ENCODE data around the gene IL16.

Gene IL16

DNA sequence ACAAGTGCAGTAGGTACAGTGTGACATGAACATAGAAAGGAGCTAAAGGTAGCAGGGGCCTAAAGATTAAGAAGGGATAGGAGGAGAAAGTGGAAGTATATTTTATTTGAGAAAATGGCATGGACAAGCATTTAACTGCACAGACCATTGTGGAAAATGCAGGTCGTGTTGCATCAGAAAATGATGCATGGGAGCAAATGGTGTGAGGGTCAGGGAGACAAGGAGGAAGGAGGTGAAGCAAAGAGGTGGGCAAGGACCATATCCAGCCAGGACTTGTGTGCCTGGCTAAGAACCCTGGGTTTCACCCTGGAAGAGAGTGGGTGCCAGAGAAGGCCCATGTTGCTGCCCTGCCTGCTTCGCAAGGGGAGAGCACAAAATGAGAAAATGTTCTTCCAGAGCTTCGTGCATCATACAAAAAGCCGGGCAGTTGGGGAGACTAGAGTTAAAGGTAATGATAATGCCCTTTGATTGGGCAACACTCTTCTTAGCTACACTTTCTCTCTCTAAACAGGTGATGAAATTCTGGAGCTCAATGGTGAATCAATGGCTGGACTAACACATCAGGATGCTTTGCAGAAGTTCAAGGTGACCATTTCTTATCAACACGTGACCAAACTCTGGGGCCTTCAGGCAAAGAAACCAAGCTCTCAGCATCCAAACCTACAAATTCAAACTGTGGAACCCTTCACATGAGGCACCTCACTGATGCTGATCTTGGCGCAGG, 81.8 kb downstream of the IL16 start:
- no peak for DNase-seq

DNA sequence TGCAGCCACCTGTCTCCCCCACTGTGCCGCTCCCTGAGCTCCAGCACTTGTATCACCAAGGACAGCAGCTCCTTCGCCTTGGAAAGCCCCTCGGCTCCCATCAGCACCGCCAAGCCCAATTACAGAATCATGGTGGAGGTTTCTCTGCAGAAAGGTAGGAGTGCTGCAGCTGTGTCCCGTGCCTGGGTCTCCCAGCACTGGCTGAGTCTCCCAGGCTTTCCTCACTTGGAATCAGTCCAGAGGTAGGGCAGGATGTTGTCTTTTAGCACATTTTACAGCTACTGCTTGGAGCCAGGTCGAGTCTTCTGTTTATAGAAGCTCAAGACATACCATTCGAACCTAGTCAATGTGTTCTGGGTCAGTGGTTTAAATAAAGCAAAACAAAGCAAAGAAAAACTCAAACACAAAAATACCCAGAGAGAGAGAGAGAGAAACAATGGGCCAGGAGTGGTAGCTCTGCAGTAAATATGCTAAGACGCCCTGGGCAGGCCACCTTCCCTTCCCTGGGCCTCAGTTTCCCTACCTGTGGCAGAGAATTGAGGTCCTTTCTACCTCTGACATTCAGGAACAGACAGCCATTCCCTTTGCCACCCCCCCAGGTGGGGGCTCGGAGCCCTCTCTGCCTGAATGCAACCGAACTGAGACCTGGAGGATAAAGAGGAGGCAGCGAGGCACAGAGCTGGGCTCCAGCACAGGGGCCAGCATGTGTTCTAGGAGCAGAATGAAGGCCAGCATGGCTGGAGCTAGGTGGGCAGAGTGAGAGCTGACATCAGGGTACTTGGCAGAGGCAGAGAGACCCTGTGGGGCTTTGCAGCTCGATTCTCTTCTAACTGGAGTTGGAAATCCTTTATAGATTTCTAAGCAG, 83.2 kb downstream of the IL16 start:
- DNase-seq, result no peak

DNA sequence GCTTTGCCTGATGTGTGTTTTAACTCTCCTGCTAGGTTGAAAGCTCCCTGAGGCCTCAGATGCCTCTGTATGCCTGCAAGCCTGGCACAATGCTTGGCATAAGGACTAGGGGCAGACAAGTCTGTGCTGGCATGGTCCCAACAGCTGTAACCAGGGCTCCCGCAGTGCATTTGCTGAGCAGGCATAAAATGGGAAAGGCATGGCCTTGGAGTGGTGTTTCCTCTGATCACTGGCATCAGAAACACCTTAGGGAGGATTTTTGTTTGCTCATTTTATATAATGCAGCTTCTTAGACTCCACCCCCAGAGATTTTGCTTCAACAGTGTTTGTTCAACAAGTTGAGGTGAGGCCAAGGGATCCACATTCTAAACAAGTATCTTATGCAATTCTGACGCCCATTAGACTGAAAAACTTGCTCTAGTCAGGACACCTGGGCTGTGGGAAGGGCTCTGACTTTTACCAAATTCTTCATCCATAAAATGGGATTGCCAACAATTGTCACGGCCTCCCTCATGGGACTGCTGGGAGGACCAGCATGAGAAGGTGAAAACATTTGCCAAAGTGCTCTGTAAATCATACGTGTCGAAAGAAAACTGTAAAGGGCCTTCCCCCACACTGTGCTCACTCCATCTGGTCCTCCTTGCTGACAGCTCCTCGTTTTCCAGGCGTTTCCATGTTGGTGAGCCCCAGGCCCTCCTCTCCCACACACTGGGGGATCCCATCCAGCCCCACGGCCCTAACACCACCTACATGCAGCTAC, 84.2 kb downstream of the IL16 start:
- DNase-seq, result no peak

DNA sequence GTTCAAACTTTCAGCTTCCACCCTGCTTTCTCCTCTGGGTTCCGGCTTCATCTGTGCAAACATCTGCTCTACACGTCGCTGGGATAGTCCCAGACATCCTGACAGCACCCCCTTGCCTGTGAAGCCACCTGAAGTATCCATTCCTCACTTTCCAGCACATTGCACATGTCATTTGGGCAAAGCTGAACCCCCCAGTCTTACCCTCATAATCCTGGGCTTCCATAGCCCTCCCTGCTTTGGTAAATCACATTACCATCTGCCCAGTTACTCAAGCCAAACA, 84.7 kb downstream of the IL16 start:
- no peak for DNase-seq

DNA sequence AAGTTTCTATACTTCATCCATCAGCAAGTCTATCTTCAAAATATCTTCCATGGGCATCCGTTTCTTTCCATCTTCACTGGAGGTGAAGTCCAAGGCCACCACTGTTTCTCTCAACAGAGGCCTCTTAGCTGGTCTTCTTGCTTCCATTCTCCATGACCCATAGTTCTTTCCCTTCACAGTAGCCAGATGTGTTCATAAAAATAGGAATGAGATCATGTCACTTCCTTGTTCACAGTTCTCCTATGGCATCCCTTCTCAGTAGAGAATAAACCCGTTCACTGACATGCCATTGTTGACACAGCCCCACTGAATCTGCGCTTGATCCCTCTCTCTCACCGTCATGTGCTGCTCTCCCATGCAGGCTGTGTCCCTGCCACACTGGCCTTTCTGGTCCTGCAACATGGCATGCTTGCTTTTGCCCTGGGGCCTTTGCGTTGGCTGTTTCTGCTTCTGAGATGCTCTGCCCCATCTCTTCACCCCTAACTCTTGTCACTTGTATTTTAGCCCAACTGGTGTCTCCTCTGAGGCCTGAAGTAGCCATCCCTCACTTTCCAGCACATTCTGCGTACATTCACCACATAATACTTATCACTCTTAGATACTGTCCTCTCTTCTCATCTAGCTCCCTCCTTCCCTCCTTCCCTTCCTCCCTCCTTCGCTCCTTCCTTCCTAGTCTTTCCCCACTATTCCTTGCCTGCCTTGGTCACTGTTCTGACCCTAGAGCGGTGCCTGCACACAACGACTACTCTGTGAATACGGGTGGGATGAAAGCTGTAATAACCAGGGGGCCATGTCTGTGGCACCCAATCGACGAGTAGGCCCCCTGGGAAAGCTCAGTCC, 85.3 kb downstream of the IL16 start:
- DNase-seq, result no peak

DNA sequence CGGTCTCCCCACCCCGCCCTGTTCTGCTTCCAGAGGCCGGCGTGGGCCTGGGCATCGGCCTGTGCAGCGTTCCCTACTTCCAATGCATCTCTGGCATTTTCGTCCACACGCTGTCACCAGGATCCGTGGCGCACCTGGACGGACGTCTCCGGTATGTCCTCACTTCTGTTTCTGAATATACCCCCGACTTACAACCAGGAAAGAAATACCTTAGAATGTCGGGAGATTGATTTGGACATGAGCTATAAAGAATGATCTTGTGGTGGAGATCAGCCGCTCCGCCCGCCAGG, 85.9 kb downstream of the IL16 start:
- no peak for DNase-seq

DNA sequence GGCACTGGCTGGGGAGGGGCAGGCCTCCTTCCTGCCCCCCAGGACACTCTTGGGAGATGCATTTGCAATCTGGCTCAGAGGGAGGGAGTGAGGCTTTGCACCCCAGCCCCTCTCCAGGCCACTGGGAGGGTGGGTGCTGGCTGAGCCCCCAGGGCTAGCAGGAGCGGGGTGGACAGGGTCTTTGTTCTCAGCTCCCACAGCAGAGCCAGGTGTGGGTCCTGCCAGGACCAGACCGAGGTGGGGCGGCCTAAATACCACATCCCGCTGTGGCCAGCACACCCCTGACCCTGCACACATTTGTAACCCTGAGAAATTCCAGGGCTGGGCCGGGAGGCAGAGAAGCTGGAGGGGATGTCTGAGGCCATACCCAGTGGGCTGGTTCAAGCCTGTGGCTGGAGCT, 86.2 kb downstream of the IL16 start:
- no peak for DNase-seq

DNA sequence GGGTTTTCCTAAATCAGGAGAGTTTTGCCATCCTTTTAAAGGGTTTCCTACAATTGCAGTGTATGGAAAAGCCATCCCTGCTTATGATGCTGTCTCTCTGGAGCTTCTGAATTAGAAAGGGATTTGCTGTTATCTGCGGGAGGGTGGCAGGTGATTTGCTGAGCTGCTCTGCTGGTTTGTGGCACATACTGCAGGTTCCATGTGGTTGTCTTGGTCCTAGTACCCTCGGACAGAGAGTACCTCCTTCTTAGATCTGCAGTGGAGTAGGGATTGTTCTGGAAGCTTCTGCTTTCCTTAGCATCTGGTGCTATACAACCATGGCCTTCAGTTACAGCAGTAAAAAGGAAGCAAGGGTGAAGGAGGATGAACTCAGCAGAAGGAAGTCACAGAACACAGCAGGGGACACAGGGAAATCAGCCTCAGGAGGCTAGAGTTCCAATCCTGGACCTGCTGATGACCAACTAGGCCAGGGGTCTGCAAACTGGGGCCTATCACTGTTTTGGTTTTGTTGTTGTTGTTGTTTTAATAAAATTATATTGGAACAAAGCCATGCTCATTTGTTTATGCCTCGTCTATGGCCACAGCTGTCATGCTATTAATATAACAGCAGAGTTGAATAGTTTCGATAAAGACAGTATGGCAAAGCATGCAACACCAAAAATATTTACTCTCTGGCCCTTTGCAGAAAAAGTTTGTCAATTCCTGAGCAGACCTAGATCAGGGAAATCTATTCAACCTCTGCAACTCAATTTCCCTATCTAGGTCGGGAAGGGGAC, 87.8 kb downstream of the IL16 start:
- no peak for DNase-seq

DNA sequence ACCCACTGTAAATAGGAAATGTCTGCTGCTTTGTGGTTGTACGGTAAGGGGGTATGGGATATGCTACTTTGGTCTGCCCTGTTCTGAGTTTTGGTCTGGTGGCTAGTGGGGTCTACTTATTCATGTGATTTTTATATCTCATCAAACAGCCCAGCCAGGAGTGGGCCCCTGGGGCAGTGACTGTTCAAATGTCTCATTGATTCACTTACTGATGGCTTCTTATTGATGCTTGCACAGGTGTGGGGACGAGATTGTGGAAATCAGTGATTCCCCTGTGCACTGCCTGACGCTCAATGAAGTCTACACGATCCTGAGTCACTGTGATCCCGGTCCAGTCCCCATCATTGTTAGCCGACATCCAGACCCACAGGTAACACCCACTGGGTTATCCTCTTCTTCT, 88.8 kb downstream of the IL16 start:
- no peak for DNase-seq

DNA sequence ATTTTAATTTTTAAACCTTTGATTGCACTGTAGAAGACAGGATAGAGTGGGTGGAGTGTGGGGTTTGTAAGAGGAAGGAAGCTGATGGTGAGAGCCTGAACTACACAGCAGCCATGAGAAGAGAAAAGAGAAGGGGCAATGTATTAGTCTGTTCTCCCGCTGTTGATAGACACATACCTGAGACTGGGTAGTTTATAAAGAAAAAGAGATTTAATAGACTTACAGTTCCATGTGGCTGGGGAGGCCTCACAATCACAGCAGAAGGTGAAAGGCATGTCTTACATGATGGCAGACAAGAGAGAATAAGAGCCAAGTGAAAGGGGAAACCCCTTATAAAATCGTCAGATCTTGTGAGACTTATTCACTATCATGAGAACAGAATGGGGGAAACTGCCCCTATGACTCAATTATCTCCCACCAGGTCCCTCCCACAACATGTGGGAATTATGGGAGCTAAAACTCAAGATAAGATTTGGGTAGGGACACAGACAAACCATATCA, 90.0 kb downstream of the IL16 start:
- DNase-seq, result no peak

DNA sequence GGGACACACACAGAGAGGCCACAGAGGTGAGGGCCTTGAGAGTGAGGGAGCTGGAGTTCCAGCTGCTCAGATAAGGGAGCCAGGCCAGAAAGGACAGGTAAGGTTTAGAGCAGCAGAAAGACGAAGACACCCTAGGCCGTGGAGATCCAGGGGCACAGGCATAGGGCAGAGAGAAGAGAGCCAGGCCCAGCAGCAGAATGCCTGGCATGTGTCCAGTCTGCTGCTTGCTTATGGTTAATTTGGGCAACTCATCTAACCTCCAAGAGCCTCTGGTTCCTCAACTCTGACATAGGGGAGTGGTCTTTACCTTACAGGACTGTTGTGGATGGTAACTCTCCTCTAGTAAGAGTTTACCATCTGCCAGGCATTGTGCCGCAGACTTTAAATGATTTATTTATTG, 91.4 kb downstream of the IL16 start:
- no peak for DNase-seq

DNA sequence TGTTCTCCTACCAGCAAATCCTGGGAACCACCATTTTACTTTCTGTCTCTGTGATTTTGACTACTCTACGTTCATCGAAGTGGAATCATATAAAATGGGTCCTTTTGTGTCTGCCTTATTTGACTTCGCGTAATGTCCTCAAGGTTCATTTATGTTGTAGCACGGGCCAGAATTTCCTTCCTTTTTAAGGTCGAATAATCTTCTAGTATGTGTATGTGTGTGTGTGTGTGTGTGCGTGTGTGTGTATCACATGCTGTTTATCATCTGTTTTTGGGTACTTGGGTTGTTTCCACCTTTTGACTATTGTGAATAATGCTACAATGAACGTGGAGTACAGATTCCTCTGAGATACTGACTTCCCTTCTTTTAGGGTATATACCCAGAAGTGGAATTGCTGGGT, 91.9 kb downstream of the IL16 start:
- DNase-seq, result no peak

DNA sequence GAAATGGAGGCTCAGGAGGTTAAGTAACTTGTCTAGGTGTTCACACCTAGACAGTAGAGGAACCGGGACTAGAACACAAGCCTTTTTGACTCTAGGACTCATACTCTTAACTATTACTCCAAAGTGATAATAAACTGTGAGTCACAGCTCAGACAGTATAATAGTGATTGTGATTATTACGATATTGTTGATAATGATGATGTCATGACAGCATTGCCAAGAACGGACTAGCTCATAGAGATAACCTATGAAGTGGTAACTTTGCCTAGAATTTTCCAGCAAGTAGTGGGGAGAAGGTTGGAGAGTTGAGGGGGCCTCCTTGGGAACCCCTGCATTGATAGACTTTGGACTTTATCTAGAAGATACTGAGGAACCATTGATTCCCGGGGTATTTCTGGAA, 93.2 kb downstream of the IL16 start:
- DNase-seq, result no peak

DNA sequence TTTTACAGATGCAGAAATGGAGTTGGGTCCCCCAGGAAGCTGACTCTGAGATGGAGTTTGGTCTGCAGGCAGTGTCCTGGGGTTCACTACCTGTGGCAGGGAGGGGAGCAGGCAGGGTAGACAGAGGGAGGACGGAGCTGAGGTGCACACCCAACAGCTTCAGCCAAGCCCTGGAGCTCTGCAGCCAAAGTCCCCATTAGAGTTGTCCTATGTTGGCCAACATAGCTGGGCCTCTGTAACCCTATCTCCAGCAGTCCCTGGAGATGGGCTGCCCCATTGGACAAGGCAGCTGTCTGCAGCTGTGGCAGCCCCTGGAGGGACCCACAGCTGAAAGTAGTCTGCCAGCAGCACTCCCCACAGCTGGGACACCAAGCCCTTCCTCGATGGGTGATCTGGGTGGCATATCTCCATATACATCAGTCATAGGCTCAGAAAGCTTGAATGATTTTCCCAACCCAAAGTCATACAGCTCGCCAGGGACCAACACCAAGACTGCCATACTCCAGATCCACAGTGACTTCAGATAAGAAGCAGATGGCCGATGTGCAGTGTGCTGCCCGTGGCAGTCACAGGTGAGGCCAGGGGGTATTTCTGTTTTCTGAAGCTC, 95.3 kb downstream of the IL16 start:
- no peak for DNase-seq

DNA sequence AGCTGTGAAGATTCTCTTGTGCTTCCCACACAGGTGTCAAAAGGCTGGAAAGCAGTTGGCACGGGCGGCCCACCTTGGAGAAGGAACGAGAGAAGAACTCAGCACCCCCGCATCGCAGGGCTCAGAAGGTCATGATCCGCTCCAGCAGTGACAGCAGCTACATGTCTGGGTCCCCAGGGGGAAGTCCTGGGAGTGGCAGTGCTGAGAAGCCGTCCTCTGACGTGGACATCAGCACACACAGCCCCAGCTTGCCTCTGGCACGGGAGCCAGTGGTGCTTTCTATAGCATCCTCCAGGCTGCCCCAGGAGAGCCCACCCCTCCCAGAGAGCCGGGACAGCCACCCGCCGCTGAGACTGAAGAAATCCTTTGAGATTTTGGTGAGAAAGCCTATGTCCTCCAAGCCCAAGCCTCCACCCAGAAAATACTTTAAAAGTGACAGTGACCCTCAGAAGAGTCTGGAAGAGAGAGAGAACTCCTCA, 95.9 kb downstream of the IL16 start:
- no peak for DNase-seq

DNA sequence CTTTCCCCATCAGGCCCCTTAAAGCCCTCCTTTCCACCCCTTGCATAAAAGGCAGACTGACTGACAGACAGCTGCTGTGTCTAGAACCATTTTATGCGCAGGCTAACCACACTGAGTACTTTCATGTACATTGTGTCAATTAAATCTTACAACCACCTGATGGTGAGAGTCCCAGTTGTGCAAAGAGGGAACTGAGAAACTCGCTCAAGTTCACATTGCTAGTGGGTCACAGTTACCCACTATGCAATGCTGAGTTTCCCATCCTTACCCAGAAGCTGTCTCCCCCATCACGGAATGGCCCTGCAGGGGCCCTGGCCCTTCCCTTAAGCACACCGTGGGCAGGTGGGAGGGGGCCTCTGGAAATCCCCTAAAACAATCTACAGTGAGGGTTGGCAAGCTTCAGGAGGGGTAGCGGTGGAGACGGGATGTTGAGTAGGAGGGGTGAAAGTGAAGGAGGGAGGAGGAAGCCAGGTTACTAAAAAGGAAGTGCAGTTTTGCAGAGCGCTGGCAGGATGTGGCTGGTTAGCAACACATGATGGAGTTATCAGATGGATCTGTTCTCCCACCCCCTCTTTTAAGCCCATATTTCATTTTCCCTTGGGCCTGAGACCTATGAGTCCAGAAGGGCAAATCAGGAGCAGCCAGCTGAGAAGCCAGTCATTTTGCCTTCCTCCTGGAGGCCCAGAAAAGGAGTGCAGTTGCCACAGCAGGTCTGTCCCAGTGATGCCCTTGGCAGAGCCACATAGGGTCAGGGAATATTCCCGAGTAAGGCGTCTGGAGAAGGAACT, 97.2 kb downstream of the IL16 start:
- no peak for DNase-seq

DNA sequence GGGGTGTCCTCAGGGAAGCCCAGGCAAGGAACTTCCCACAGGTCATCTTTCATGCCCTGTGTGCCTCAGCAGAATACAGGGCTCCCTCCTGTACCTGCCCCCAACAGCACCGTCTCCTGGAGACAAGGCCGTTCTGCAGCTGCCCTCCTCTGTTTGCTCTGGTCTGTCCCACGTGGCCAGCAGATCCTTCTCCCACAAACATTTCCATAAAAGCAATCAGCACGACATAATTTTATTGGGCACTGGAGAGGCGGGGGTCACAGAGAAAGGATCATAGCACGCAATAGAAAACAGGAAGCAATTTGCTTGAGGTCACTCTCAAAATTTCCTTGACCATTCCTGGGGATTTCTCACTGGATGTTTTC, 97.8 kb downstream of the IL16 start:
- DNase-seq, result no peak

DNA sequence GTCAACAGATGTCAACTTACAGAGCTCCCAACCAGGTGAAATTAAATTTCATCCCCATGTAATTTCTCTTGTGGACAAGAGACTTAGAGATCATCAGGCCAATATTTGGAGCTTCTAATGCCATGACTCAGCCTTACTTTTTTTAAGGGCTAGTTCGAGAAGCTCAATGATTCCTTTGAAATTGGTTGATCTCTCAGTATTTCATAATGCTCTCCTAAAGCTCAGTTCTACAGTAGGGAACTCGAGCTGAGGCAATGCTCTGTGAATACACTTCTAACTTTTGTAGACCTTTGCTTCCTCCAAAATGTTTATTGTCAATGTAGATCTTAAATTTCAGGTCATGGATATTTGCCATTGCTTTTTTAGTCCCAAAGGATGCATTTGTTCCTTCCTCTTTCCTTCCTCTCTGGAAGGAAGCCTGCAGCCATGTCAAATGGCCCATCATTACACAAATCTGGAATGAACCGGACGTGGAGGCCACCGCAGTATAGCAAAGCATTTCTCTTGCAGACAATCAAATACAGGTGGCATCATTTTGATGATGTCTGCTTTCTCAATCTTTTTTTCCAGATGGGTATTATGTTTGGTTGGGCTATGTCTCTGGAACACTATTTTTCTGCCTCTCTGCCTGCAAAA, 98.9 kb downstream of the IL16 start:
- no peak for DNase-seq

DNA sequence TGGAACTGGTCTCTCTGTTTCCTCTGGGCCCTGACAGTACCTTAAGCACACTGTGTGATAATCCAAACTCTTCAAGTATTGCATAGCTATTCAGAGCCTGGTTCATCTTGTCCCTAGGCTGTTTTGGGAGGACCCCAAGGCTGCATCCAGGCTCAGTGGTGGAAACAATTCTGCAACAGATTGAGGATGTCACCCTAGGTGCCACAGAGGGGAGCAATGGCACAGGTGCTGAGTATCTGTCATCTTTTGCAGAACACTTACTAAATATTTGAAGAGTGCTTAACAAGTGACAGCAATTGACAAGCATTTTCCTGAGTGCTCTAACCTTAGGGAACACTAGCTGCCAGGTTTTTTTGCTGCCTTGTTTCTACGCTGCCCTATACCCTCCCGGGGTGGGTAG, 99.5 kb downstream of the IL16 start:
- DNase-seq, result no peak

DNA sequence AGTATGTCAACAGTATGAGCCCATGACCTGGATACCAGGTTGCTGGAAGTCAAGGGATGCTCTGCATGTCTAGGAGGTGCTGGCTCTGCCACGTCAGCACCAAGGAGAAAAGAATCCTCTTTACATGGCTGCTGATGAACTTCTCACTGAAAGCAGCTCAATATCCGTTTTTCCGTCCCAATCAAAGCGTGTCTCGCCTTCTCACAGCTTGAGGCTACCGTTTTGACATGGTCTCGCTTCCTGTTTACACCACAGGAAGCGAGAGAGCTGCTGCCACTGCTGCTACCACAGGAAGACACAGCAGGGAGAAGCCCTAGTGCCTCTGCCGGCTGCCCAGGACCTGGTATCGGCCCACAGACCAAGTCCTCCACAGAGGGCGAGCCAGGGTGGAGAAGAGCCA, 100.0 kb downstream of the IL16 start:
- no peak for DNase-seq
